Measurements from ENCODE around the gene PPM1L. TPM values are rescaled to one million over a fixed set of nuclear protein-coding genes. Genes with fewer than 3 reads are reported as not detected.

The PPM1L gene
- total and polyA plus RNA-seq, 9 donors = 2.2 to 12.1 (median 10.2) TPM

DNA sequence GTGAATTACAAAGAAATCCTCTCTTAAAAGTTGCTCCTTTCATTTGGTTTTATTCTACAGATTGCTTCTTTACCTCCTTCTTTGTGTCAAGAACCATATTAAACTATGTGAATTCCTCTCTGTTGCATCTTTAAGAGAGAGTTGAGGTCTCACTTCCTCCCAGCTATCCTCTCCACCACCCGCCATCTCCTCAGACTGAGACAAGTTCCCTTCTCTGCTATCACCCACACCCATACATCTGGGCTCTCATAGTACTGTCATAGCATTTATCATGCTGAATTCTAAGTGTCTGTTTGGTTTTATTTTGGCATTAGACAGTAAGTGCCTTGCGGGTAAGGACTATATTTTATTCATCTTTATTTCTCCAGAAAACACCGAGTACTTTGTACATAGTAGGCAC lies 294.9 kb downstream of the PPM1L start:
- no peaks in the 10 kb centered on the region for H3K36me3 ChIP-seq
- no peak for DNase-seq
- TF ChIP-seq EP300 (IDR thresholded peaks at IDR 0.05) = no peak
- no peak for TF ChIP-seq POLR2A (IDR thresholded peaks at IDR 0.05)
- TF ChIP-seq, protein P1, sequence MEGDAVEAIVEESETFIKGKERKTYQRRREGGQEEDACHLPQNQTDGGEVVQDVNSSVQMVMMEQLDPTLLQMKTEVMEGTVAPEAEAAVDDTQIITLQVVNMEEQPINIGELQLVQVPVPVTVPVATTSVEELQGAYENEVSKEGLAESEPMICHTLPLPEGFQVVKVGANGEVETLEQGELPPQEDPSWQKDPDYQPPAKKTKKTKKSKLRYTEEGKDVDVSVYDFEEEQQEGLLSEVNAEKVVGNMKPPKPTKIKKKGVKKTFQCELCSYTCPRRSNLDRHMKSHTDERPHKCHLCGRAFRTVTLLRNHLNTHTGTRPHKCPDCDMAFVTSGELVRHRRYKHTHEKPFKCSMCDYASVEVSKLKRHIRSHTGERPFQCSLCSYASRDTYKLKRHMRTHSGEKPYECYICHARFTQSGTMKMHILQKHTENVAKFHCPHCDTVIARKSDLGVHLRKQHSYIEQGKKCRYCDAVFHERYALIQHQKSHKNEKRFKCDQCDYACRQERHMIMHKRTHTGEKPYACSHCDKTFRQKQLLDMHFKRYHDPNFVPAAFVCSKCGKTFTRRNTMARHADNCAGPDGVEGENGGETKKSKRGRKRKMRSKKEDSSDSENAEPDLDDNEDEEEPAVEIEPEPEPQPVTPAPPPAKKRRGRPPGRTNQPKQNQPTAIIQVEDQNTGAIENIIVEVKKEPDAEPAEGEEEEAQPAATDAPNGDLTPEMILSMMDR (IDR thresholded peaks at IDR 0.05) = no peak
- H3K4me3 ChIP-seq = no peak overlapping the region
- no peak overlapping the region for H3K27ac ChIP-seq
- H3K4me1 ChIP-seq (ENCODE audit: insufficient read depth) = no peaks in the 10 kb centered on the region
- 90 to 95% (median 94%) methylated on average over 3 of the region's 3 CpGs for WGBS, 3 donors
- H3K27me3 ChIP-seq = no peaks in the 10 kb centered on the region
- intact Hi-C loops (cut with DNase I) = no loop called here
- H3K9me3 ChIP-seq = no peaks in the 10 kb centered on the region

DNA sequence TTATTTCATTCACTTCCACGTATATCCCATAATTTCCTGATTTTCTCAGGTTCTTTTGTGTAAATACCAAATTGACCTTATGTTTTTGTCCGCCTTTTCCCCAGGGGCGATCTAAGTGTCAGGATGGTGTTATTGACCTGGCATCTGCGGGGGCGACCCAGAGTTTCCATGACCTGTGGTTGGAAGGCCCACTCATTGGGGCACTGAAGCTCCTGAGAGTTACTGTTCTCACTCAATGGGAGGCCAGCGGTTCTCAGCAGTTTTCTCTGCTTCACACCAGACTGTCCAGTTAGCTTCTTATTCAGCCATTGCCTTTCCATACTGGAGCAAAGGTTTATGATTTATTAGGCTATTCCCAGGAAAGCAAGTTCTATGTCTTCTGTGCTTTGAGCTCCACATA lies 295.8 kb downstream of the PPM1L start:
- WGBS, 3 donors = 87 to 90% (median 88%) methylated on average over 6 of the region's 6 CpGs
- DNase-seq = no peak
- Histone ChIP-seq H3K9me3 (no peaks in the 10 kb centered on the region), H3K27ac (no peak overlapping the region), H3K27me3 (no peaks in the 10 kb centered on the region), H3K4me3 (no peak overlapping the region), H3K36me3 (no peaks in the 10 kb centered on the region), H3K4me1 (ENCODE audit: insufficient read depth) (no peaks in the 10 kb centered on the region)
- TF ChIP-seq EP300 (IDR thresholded peaks at IDR 0.05) = no peak
- intact Hi-C loops (cut with DNase I) = no loop called here

DNA sequence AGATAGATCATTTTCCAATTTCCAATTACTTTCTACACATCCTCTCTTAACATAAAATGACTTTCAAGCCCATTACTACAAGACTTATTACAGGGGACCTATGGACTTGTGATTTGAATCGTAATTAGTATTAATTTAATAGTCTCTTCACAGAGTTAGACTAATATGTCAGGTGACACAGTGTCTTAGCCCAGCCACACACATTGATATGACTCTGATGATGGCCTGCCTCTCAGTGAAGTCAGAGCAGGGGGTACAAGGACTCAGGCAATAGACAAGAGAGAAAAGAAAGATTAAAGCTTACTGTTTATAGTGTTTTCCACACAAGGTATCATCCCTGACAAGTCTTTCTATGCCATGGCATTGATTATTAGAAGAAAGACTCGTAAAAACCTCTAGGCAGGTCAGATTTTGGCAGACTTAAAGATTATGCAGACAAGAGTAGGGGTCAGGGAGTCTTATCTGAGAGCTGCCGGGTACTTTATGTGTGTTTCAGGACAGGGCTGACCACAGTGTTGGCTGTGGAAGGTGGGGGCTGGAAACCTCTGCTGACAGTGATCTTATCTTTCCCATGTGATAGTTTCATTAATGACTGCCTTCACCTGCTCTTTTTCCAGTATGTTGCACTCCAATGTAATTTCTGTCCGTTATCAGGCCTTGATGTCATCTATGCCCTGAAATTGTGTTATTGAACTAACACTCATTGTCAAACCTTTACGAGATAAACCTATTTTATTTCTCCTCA lies 299.0 kb downstream of the PPM1L start:
- TF ChIP-seq EP300 (IDR thresholded peaks at IDR 0.05) = no peak
- no peak for TF ChIP-seq POLR2A (IDR thresholded peaks at IDR 0.05)
- TF ChIP-seq, protein P1 (IDR thresholded peaks at IDR 0.05) = no peak
- Histone ChIP-seq H3K4me3 (no peak overlapping the region), H3K9me3 (no peaks in the 10 kb centered on the region), H3K4me1 (ENCODE audit: insufficient read depth) (no peaks in the 10 kb centered on the region), H3K27me3 (no peaks in the 10 kb centered on the region), H3K36me3 (no peaks in the 10 kb centered on the region), H3K27ac (no peak overlapping the region)
- WGBS, 3 donors = 63 to 68% (median 63%) methylated on average over 5 of the region's 5 CpGs
- no peak for DNase-seq
- intact Hi-C loops (cut with DNase I) = no loop called here

DNA sequence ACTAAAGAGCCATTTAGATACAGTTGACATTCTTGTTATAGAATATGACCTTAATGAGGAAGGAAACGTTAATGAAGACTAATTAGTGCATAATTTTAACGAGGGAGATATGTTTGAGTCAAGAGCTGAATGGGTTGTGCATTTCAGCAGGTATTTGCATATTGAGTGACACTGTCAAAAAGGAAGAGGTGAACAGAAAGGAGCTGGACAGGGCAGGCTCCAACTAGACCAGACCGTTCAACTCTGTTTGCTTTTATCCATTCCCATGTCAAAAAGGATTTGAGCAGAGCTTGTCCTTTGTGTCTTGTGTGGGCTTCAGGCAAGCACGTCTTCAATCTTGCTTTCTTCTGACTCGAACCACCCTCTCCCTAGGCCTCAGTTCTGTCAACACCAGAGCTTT lies 308.4 kb downstream of the PPM1L start:
- no peak overlapping the region for H3K27ac ChIP-seq
- H3K36me3 ChIP-seq = no peaks in the 10 kb centered on the region
- H3K4me3 ChIP-seq = no peak overlapping the region
- H3K4me1 ChIP-seq (ENCODE audit: insufficient read depth) = no peaks in the 10 kb centered on the region
- no peaks in the 10 kb centered on the region for H3K9me3 ChIP-seq
- no peaks in the 10 kb centered on the region for H3K27me3 ChIP-seq
- no peak for DNase-seq
- TF ChIP-seq, protein P1 (IDR thresholded peaks at IDR 0.05) = no peak
- TF ChIP-seq EP300 (IDR thresholded peaks at IDR 0.05) (no peak), POLR2A (IDR thresholded peaks at IDR 0.05) (no peak)
- intact Hi-C loops (cut with DNase I) = no loop called here
- 73 to 86% (median 75%) methylated on average over 5 of the region's 5 CpGs for WGBS, 3 donors

DNA sequence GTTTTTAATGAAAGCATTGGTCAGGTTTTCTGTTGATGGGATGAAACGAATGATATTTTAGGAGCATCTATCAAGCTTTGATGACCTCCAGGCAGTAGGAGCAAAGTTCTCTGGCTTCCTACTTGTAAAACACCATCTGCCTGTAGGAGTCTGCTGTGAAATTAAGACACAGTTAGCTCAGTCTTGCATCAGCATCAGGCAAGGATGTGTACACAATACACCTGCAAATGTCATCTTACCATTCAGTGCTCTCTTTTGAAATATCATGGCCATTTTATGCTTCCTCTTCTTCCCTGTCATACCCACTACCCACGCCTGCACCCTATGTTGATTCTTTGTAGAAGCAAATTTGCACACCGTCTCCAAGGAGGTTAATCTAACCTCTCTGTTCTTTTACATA lies 310.9 kb downstream of the PPM1L start:
- Histone ChIP-seq H3K9me3 (no peaks in the 10 kb centered on the region), H3K27ac (no peak overlapping the region), H3K36me3 (no peaks in the 10 kb centered on the region), H3K4me1 (ENCODE audit: insufficient read depth) (no peaks in the 10 kb centered on the region), H3K4me3 (no peak overlapping the region), H3K27me3 (no peaks in the 10 kb centered on the region)
- DNase-seq = no peak
- intact Hi-C loops (cut with DNase I) = no loop called here
- TF ChIP-seq EP300 (IDR thresholded peaks at IDR 0.05) (no peak), POLR2A (IDR thresholded peaks at IDR 0.05) (no peak)
- TF ChIP-seq, protein P1 (IDR thresholded peaks at IDR 0.05) = no peak
- 85 to 94% (median 89%) methylated on average over 3 of the region's 3 CpGs for WGBS, 3 donors

All from ovary (tissue), 9 donors.